Daoy (cell line): ENCODE data around the gene HPD. TPM values are rescaled to one million over a fixed set of nuclear protein-coding genes. Genes with fewer than 3 reads are reported as not detected.
"Not testable (repeated sequence)": the region's sequence is repeated elsewhere in the genome, so short reads cannot be mapped to it uniquely, and the experiment has no call there.

Source experiments
- DNase-seq: peaks from one replicate; pipeline ENCODE4 v3.0.0-alpha.2; 2015; ENCODE audit warnings: low read depth
- total RNA-seq: library from RNA; depleted of rRNA; stranded (reverse); fragments of >200 nt; shearing (Covaris generic); gene quantifications from 2 replicates; pipeline ENCODE4 v1.2.3, GENCODE V29; 2014

HPD gene
- total RNA-seq, 1 experiment from 2014 or later, result not detected

- peak; percentile 93 for DNase-seq
These were observed 58.6 kb downstream of the HPD start for GRCh38 chr12:121799842-121800693.

DNA sequence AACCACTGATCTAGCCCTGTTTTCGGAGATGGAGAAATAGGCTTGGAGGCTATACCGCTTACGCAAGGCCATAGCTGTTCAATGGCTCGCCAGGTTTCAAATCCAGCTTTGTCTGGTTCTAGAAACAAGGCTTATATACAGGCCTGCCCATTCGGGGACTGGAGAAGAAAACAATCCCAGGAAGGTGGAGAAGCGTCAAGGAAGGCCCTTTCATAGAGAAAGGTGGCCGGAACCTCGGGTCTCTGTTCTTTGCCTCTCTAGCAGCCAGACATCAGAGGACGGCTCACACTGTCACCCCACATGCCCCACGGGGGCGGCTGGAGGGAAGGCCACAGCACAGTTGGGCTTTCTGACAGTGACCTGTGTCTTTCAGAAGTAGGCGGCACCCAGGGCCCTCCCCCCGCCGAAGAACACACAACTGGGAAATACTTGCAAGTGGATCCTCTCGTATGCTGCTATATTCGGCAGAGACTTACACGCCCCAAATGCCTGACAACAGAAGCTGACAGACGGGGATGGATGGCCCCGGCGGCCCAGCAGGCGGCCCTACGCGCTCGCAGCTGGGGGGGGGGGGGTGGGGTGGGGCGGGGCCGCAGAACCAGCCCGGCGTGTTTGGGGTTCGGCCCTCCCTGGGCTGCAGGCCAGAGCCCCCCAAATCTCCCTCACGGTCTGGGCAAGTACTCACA, 59.4 kb downstream of the HPD start:
- DNase-seq, result peak; percentile 71

DNA sequence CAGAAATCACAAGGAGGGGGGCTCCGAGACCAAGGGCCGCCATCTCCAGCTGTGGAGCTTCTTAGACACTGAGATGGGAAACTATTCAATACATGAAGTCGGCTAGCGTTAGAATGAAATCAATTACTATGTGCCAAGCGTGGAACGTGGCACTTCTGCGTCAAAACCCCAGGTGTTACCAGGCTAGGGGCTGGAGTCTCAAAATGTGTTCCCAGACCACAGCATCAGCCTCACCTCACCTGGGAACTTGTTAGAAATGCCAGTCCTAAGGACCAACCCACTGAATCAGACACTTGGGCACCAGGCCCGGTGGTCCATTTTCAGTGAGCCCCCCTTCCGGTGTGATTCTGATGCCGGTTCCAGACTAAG, 59.9 kb downstream of the HPD start:
- DNase-seq, result no peak

DNA sequence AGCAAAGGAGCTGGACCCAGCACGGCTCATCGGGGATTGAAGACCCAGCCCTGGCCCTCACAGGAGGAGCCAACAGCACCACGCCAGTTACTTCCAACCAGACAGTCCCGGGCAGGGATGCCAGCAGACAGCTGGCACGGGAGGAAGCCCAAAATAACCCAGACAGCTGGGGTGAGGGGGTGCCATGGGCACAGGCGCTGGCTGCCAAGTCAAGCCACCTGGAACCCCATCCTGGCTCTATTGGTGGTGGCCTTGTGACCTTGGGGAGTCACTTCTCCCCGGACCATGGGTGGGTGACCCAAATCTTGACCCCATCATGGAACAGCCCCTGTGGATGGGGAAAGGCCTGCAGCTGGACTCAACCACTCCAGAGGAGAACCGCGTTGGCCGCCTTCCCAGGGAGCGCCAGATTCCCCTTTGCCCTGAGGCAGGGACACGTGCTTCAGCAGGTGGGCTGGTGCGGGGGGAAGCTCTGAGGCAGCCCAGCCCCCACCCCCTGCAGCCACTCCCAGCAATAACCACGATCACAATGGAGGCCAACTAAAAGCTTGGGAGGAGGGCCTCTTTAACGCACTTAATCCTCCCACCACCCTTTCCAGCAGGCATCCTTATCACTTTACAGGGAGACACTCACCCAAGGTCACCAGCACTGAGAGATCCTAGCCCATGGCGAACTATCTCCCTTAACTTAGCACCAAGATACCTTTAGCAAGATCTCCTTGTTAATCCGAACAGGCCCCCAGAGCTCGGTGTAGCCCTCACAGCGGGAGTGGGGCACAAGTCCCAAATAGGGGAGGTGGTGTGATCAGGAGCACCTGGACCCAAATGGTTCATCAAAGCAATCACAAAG, 60.5 kb downstream of the HPD start:
- peak; percentile 61 for DNase-seq

DNA sequence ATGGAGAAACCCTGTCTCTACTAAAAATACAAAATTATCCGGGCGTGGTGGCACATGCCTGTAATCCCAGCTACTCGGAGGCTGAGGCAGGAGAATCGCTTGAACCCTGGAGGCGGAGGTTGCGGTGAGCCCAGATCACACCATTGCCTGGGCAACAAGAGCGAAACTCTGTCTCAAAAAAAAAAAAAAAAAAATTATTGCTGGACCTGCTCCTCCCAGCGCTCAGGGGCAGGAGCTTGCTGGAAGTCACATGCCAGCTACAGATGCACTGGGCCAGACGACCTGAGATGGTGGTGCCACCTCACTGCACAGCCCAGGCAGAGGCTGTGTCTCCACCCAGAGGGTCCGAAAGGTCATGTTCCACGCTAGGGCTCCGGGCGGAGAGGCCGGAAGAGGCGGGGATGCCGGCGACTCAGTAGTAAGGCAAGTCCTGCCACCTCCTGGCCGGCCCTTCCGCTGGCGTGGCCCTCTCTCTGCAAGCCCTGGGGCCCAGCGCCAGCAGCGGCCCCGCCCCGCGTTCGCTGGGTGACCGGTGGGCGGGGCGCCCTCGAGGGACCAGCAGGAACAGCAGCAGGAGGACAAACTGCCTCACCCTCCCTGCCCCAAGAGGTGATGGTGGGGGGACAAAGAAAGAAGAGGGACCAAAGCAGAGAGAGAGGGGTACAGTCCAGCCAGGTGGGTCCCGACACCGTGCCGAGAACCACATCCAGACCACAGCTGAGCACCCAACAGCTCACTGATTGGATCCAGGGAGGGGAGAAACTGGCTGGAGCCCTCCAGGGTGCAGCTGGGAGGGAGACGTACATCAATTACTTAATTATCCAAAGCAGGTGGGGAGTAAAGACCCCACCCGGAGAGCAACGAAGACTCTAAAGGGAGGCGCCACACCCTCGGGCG, 61.6 kb downstream of the HPD start:
- DNase-seq, result peak; percentile 90

DNA sequence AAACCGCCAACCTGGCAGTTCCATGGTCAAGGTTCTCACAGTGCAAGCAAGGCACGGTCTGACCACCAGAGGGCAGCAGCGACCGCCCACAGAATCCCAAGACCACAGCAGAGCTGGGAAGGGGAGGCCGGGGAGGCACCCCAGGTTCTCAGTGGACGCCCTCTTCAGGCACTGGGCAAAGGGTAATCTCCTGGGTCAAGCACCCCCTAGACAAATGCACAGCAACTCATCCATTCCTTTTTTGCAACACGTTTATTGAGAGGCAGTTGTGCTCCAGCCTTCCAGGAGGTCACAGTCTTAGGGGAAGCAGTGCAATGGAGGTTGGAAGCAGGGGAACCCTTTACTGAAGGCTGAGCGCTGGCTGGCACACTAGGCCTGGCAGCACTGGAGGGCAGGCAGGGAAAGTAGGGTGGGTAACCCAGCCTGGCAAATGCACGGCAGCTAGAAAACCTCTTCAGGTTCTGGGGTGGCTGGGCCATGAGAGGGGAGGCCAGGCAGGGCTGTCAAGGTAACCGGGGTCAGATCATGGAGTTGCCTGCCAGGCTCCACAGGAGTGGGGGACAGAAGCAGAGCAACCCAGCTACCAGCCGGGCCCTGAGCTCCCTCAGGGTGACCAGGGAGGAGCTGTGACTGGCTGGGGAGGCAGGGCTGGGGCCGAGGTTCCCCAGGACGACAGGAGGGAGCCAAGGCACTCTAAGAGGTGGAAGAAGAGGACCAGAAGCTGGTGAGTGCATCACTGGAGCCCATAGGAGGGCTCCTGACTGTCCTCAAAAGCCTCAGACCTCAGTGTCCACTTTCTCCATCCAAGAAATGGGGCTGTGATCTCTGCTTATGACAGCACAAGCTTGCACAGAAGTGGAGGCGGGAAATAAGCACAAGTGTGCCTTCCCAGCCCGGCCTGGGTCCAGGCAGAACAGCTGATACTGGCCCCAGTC, 63.4 kb downstream of the HPD start:
- peak; percentile 91 for DNase-seq

- DNase-seq, result peak; percentile 63
These were observed 64.1 kb downstream of the HPD start for GRCh38 chr12:121794534-121795033.

- peak; percentile 96 for DNase-seq
These were observed 64.7 kb downstream of the HPD start for GRCh38 chr12:121793838-121794533.

DNA sequence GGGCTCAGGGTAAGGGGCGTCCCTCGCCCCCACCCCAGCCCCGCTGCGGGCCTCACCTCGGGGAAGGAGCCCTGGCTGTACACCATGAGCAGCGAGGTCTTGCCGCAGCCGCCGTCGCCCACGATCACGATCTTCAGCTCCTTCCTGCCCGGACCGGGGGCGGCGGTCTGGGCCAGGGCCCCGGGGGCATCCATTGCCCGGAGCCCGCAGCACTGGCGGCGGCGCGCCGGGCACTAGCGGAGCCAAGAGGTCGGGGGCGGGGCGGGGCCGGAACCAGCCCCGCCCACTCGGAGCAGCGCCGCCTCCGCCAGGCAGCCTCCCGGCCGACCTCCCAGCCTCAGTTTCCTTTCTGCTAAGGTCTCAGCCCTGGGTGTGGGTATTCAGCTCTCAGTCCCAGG, 65.2 kb downstream of the HPD start, which contains the start of gene RHOF:
Gene RHOF (minus strand): TSS at position 249 of the 398 bp plus-strand sequence. CDS start 55 bp downstream, at position 194.
- DNase-seq, result peak; percentile 54

DNA sequence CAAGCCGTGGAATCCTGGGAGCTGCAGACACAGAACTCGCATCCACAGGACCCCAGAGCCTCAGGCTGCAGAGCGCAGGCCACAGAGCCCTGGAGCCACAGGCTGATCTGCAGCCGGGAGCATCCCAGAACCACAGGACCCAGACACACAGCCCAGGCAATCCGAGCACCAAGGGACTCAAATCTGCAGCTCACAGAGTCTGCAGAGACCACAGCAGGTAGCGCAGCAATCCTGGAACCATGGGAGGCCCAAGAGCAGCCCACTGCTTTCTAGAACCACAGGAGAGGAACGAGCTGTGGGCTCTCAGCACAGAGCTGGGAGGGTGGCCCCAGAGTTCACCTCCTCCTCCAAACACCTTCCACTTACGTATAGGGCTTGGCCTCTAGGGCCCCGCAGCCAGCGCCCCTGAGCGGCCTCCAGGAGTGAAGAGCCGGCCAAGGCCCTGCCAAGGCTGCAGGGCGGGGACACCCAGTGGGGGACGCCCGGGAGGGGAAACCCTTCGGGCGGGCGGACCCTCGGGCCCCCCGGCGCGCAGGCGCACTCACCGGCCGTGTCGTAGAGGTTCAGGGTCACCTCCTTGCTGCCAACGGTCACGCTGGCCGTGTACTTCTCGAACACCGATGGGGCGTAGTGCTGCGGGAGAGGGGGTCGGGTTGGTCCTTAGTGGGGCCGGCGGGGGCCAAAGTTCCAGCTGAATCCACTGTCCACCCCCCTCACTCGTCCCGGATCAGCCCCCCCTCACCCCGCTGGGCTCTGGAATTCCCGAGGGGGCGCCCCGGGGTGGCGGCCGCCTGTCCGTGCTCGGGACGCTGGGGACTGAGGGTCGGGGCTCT, 65.8 kb downstream of the HPD start:
- no peak for DNase-seq

DNA sequence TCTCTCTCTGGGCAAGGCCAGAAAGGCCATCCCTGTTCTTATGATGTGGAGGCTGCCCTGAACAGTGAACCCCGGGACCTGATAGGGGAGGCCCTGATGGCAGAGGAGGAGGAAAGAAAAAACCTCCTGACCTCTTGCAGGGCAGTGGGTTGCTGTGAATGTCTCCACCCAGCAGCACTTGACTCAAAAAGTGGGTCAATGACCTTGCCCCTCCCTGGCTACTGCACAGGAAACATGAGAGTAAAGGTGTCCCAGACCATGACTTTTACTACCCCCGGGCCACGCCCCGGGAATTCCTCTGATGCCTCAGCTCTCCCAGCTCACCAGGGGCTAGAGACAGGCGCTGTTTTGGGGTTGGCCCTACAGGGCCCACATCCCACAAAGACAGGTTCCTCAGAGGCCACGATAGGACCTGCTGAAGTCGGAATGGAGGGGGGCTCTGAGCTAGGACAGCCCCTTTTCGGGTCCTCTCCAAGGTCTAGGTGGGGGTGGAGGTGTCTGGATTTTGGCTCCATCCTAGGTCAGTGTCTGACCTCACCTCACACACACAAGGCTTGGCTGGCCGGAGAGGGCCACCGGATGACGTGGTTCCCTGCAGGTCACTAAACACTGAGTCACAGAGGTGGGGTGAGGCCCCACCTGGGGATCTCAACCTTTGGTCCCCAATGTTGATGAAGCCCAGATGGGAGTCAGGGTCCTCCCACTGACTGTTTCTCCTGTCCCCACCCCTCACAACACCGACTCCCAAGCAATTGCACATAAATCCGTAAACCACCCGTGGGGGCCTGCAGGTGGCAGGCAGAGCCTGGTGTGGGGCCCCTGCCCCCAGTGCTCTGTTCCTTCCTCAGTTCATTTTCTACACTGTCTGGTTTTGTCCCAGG, 66.7 kb downstream of the HPD start:
- DNase-seq, result no peak

DNA sequence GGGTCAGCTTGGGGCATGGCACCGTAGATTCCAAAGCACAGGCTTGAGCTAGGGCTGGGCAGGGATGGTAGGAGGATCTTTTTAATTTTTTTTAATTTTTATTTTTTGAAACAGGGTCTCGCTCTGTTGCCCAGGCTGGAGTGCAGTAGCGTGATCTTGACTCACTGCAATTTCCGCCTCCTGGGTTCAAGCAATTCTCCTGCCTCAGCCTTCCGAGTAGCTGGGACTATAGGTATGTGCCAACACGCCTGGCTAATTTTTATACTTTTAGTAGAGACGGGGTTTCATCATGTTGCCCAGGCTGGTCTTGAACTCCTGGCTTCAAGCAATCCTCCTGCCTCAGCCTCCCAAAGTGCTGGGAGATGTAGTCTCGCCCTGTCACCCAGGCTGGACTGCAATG, 67.9 kb downstream of the HPD start:
- DNase-seq, result not testable (repeated sequence)

GRCh38 chr12:121789800-121790728, 68.6 kb downstream of the HPD start:
- peak; percentile 86 for DNase-seq
